Motor neuron (in vitro differentiated cells): ENCODE results near the gene SCN5A. TPM values are rescaled to one million over a fixed set of nuclear protein-coding genes. Genes with fewer than 3 reads are reported as not detected.

Experiments used
- ATAC-seq, 8 experiments: fragments of 200-7000 bp; cut with Tn5 transposase; replicated peaks in 6 of 8; 2 replicates each; pipeline ENCODE4 v1.8.0; 2021; ENCODE audit warnings: mild to moderate bottlenecking in 8 of 8, moderate library complexity in 8 of 8
- H3K27ac ChIP-seq, 2 donors: fragments of 250-450 bp; sonication (Bioruptor Pico); 2 replicates each; pipeline ENCODE4 v1.9.0; 2021; ENCODE audit warnings: antibody characterized with exemption in 2 of 2, mild to moderate bottlenecking in 2 of 2, moderate library complexity in 1 of 2
- H3K4me1 ChIP-seq, 2 donors: fragments of 250-450 bp; sonication (Bioruptor Pico); replicated peaks in 1 of 2; 2 replicates each; pipeline ENCODE4 v1.6.1; 2021; ENCODE audit warnings: antibody characterized with exemption in 2 of 2, mild to moderate bottlenecking in 2 of 2, moderate library complexity in 1 of 2
- H3K4me3 ChIP-seq, 5 donors: fragments of 250-450 bp; sonication (Bioruptor Pico); 2 replicates each; pipeline ENCODE4 v1.9.0; 2021; ENCODE audit warnings: antibody characterized with exemption in 5 of 5, mild to moderate bottlenecking in 5 of 5, moderate library complexity in 4 of 5
- WGBS, 10 experiments: fragments of 450-650 bp; shearing (Covaris generic); methylation state at CpG; one replicate each; pipeline ENCODE4 v1.0.0; 2022; 5-methylcytosine and 5-hydroxymethylcytosine counted together
- in situ Hi-C, 9 experiments: fragments of 400-800 bp; cut with MboI; loops; one replicate each; pipeline ENCODE4 v1.15.0; 2021; ENCODE audit warnings: low sequenced_read_pairs in 9 of 9, low pct_unique_long_range_greater_than_20kb in 2 of 9; ENCODE audit not compliant: unreplicated experiment in 9 of 9
- total RNA-seq, 8 experiments: library from RNA; unstranded; fragments of 300-600 nt; gene quantifications; 2 replicates each; pipeline versions ENCODE4 v1.2.3 to v1.2.4, GENCODE V29; 2022

SCN5A gene
- total RNA-seq, 8 experiments from 2014 or later: 0.11 to 2.8 (median 0.58) TPM

DNA sequence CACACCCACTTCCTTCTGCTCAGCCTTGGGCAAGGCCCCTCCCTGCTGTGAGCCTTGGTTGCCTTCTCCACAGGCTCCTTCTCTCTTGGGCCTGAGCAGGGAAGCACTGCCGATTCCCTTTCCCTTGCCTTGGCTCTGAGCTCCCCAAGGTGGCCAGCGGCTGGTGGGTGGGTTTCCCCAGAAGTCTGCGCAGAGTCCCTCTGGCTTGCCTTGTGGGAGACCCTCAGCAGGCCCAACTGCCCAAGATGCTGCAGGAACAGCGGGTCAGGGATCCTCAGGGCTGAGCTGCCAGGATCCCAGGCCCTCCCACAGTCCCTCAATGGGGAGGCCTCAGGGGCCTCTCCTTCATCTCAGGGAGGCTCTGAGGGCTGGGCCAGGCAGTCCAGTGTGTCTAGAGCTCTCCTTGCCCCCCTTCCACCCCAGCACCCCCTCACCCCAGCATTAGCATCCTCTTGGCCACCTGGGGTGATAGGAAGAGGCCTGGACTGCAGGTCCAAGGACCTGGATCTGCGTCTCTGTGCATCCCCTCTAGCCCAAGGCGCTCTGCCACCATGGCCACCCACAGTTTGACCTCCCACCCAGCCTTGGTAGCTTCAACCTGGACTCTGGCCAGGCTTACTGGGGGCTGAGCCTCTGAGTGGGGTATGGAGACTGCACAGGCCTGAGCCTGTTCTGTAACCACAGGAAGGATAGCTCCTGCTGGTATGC lies 84.7 kb downstream of the SCN5A start:
- ATAC-seq: peak in 1 of 8 experiments; percentile 26
- 100% methylated on average over 1 to 2 of the region's 6 CpGs; no CpG with 5 or more reads in 8 of the 10 experiments for WGBS, 10 experiments
- Histone ChIP-seq H3K4me3 (no peak overlapping the region), H3K4me1 (no peaks in the 10 kb centered on the region), H3K27ac (no peak overlapping the region)
- in situ Hi-C loops: no loop called here

DNA sequence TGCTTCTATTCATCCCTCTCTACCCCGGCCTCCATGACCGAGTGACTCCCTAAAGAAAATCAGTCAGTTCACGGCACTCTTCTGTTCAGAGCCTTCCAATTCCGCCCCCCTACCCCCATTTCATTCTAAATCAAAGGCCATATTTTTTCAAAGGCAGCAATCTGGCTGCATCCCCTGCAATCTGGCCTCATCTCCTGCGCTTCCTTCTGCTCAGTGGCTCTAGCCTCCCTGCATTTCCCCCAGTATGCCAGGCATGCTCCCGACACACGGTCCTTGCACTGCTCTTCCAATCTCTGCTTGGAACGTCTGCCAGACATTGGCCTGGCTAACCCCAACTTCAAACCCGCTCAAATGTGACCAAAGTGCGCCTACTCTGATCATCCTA lies 85.6 kb downstream of the SCN5A start:
- no peak overlapping the region for H3K4me3 ChIP-seq
- 30 to 100% (median 81%) methylated on average over 1 to 5 of the region's 10 CpGs; no CpG with 5 or more reads in 4 of the 10 experiments for WGBS, 10 experiments
- H3K27ac ChIP-seq: no peak overlapping the region
- H3K4me1 ChIP-seq: no peaks in the 10 kb centered on the region
- ATAC-seq: no peak
- in situ Hi-C loops: no loop called here

DNA sequence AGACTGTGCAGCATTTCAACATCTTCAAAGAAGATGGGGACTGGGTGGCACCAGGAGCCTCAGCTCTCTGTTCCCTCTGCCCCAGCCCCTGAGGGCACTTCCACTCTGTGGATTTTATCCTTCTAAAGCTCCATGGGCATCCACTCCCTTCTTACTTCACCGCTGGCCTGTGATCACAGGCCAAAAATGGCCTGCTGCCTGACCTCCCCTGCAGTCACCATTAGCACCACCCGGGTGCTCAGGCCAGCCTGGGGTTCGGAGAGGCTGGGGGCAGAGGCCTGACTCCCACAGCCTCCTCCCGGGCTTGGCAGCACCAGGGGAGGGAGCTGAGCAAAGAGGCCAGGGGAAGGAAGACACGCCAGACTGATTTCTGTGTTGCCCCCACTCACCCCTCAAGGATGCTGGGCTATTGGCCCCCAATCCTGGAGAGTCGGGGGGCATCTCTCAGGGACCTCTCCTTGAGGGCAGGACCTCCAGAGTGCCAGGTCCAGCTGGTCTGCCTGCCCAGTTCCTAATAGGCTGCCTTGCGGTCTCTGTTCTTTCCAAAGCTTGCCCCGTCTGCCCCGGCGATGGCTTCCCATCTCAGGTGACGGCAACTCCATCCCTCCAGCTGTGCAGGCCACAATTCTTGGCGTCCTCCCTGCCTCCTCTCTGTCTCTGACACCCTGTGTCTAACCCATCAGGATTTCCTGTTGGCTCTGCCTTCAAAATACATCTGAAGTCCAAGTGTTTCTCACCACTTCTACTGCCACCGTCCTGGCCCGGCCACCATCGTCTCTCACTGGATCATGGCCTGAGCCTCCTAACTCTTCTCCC lies 86.2 kb downstream of the SCN5A start:
- no peak overlapping the region for H3K27ac ChIP-seq
- no peak for ATAC-seq
- 50 to 90% (median 61%) methylated on average over 1 to 6 of the region's 15 CpGs; no CpG with 5 or more reads in 3 of the 10 experiments for whole genome bisulfite sequencing, 10 experiments
- H3K4me1 ChIP-seq: no peaks in the 10 kb centered on the region
- H3K4me3 ChIP-seq: no peak overlapping the region
- in situ Hi-C loops: no loop called here

DNA sequence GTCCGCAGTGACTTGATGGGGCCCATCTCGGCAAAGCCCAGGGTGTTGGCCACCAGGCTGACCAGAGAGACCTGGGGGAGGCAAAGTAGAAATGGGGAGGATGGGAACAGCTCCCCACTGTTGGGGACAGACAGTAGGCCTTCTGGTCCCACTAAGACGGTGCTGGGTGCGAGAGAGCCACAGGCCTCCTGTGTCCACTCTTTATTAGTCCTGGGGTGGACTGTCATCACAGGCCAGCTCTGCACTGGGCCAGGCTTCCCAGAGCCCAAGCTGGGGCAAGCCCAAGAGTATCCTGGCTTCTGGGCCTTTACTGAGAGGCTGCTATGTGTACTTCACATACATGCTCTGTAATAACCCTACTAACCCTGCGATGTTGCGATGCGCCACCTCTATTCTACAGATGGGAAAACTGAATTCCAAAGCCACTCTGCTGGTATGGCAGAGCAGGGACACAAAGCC lies 87.0 kb downstream of the SCN5A start:
- no peak for ATAC-seq
- Histone ChIP-seq H3K27ac (no peak overlapping the region), H3K4me3 (no peak overlapping the region), H3K4me1 (no peaks in the 10 kb centered on the region)
- in situ Hi-C loops: no loop called here
- WGBS, 10 experiments: 40 to 100% (median 97%) methylated on average over 1 to 5 of the region's 7 CpGs; no CpG with 5 or more reads in 4 of the 10 experiments

DNA sequence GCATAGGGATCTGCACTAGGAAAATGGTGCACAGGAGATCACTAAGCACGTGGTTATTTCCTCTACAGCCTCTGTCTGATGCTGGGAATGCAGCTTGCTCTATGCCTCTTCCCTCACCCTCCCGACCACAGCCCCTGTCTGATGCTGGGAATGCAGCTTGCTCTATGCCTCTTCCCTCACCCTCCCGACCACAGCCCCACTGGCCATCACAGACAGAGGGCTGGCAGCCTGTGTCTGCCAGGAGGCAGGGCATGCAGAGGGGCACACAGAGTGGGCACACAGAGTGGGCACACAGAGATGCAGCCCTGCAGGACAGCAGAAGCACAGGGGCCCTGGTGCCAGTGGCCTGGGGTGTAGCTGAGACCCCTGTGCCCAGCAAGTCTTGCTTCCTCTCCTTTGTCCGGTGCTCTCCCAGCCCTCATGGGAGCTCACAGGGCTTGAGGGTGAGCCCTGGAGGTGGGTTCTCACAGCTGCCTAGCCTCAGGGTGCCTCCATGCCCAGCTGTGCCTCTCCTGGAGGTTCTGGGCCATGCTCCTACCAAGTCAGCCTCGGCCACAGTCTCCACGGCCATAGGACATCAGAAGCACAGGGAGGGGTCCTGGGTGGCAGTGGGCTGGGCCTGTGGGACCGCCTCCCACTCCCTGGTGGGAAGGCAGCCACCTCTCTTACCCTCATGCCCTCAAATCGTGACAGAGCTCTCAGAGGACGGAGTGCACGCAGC lies 87.6 kb downstream of the SCN5A start:
- Histone ChIP-seq H3K27ac (no peak overlapping the region), H3K4me1 (no peaks in the 10 kb centered on the region), H3K4me3 (no peak overlapping the region)
- in situ Hi-C loops: no loop called here
- no peak for ATAC-seq
- 51 to 95% (median 66%) methylated on average over 2 to 5 of the region's 10 CpGs; no CpG with 5 or more reads in 5 of the 10 experiments for WGBS, 10 experiments

DNA sequence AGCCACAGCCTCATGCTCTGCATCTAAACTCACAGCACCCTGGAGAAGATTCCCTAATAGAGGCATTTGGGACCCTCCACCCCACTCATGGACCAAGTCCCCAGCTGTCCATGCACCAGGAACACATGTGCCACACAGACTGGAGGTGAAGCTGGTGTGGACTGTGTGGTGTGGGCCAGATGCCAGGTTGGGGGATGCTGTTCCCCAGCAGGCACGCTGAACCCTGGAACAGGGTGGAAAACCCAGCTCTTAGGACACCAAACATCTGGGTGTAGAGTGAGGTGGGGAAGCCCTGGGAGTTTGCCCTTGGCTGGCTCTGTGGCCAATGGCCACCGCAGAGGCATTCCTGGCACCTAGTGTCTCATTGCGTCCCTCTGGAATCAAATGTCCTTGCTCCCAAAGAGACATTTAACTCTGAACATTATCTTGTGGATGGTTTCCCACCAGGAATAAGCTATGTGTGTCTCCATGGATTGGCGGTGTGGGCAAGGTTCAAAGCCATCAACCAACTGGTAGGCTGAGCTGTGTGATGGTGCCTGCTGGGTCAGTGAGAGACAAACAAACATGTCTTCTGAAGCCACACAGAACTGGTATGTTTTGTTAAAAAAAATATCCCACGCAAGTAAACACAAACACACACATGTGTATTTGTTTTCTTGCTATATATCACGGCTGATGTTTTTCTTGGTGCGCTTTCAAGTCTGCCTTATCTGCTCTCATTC lies 88.3 kb downstream of the SCN5A start:
- in situ Hi-C loops: no loop called here
- Histone ChIP-seq H3K4me3 (no peak overlapping the region), H3K27ac (no peak overlapping the region), H3K4me1 (no peaks in the 10 kb centered on the region)
- ATAC-seq: no peak
- 33 to 100% (median 83%) methylated on average over 1 to 4 of the region's 7 CpGs; no CpG with 5 or more reads in 3 of the 10 experiments for WGBS, 10 experiments

DNA sequence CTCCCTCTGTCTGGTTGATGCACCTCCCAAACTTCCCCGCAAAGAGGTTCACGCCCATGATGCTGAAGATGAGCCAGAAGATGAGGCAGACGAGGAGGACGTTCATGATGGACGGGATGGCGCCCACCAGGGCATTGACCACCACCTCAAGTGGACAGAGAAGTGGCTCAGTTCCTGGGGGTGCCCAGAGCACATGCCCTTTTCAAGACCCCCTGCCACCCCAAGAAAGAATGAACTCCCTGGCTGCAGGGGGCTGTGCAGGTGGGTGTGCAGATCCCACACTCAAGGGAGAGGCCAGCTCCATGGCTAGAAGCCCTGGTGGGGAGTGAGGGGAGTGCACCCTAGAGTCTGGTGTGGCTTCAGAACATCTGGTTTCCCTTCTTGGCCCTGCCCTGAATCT lies 89.2 kb downstream of the SCN5A start:
- no peak for ATAC-seq
- Histone ChIP-seq H3K4me1 (no peaks in the 10 kb centered on the region), H3K27ac (no peak overlapping the region), H3K4me3 (no peak overlapping the region)
- in situ Hi-C loops: no loop called here
- WGBS, 10 experiments: 29 to 93% (median 85%) methylated on average over 2 to 6 of the region's 6 CpGs; no CpG with 5 or more reads in 6 of the 10 experiments

DNA sequence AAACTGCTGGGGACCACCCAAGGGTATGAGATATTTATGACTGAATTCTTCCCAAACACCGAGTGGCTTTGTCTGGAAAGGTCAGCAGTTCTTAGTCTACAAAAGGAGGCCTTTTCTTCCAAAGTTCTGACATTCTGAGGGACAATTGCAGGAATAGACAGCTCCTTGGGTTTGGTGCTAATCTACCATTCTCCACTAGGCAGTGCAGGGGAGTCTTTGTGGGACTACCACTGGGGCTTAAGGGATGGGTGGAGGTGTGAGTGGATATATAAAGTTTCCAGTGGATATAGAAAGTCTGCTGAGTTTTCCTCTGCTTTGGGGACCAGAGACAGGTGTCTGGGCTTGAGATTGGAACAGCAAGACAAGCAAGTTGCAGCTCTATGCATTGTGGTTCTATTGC lies 90.6 kb downstream of the SCN5A start:
- no peak overlapping the region for H3K4me3 ChIP-seq
- no peaks in the 10 kb centered on the region for H3K4me1 ChIP-seq
- 33 to 83% (median 55%) methylated on average over 1 of the region's 1 CpG; no CpG with 5 or more reads in 4 of the 10 experiments for WGBS, 10 experiments
- no peak for ATAC-seq
- in situ Hi-C loops: no loop called here
- no peak overlapping the region for H3K27ac ChIP-seq

DNA sequence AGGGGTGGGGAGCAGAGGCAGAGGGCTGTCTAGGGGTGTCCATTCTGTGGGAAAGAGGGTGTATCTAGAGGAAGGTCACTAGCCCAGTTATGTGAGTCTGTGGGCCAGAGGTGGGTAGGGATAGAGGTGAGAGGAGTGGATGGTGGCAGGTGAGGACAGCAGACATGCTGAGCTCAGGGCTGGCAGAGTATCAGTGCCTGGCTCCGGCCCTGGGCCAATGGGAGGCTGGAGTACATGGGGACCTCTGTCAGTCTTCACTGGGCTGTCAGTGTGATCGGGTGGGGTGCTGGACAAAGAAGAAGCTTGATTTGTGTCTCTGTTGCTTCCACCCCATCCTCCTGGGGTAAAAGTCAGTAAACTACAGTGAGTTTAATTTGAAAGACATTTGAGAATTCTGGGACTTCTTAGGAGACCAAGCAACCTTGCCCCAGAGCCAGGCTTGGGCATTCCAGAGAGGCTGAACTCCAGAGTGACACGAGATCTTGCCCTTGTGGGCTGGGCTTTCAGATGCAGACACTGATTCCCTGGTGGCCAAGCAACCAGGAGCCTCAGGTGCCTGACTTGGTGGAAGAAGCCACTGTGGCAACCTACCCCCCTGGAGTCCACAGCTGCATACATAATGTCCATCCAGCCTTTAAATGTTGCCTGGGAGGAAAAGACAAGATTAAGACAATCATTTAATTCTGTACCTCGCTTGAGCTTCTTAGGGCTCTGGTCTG lies 92.7 kb downstream of the SCN5A start:
- in situ Hi-C loops: no loop called here
- H3K4me3 ChIP-seq: no peak overlapping the region
- no peaks in the 10 kb centered on the region for H3K4me1 ChIP-seq
- WGBS, 10 experiments: 37 to 89% (median 72%) methylated on average over 1 to 3 of the region's 4 CpGs; no CpG with 5 or more reads in 5 of the 10 experiments
- H3K27ac ChIP-seq: no peak overlapping the region
- ATAC-seq: no peak

DNA sequence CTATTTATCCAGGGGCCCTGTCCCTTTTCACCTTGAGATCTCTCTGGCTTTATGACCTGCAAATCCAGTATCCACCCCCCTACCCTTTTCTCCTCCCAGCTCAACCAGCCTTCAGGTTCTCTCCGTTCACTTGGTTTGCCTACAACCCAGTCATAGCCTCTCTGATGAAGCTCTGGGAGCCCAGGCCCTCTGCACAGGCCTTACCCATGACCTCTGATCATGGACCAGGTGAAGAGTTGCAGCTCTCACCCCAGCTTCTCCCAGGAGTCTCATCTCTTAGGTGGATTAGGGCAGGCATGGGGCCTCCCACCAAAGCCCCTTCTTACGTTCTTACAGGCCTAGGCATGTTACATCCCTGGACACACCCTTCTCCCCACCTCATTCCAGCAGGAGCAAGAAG lies 93.6 kb downstream of the SCN5A start:
- Histone ChIP-seq H3K4me3 (no peak overlapping the region), H3K4me1 (no peaks in the 10 kb centered on the region), H3K27ac (no peak overlapping the region)
- in situ Hi-C loops: no loop called here
- 20 to 100% (median 80%) methylated on average over 1 to 2 of the region's 2 CpGs; no CpG with 5 or more reads in 4 of the 10 experiments for WGBS, 10 experiments
- ATAC-seq: no peak

DNA sequence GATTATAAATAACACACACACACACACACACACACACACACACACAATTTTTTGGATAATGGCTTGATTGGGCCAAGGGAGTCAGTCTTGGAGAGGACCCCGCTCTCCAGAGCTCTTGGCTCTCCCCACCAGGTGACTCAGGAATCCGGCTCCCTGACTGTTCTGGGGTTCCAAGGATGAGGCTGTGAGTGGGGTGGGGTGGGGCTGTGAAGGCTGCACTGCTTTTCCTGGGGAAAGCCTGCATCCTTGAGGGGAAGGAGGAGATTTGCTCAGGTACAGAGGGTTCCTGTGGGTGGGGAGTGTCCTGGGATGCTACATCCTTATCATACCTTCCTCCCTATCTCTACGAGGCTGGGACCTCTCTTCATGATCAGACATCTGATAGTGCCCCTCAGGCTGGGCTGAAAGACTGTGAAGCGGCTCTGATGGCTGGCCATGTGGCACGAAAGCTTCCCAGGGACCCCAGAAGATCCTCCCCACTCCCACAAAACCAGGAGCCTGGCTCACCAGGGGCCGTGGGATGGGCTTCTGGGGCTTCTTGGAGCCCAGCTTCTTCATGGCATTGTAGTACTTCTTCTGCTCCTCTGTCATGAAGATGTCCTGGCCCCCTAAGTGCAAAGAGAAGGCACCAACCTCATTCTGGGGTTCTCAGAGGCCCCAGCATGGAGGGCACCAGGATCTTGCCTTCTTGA lies 94.2 kb downstream of the SCN5A start:
- whole genome bisulfite sequencing, 10 experiments: 0 to 100% (median 60%) methylated on average over 1 to 2 of the region's 6 CpGs; no CpG with 5 or more reads in 4 of the 10 experiments
- Histone ChIP-seq H3K4me1 (no peaks in the 10 kb centered on the region), H3K4me3 (no peak overlapping the region), H3K27ac (no peak overlapping the region)
- ATAC-seq: no peak
- in situ Hi-C loops: no loop called here
